SK-N-SH (cell line): ENCODE measurements around the gene ACTR1A. TPM values are rescaled to one million over a fixed set of nuclear protein-coding genes. Genes with fewer than 3 reads are reported as not detected.

ENCODE experiments used
- CTCF ChIA-PET: fragments of 300-600, 350-600 bp; formaldehyde crosslinking; extraction: SDS; loops from one replicate; lab custom pipeline; 2021; lab: Yijun Ruan, JAX
- POLR2A ChIA-PET: fragments of 350-600 bp; sonication (Branson Sonifier 250); formaldehyde crosslinking; extraction: SDS; loops from one replicate; lab custom pipeline; 2020; ENCODE audit warnings: antibody characterized with exemption, inconsistent platforms; lab: Yijun Ruan, JAX
- DNase-seq: peaks from one replicate; pipeline ENCODE4 v3.0.0; 2012
- H2AFZ ChIP-seq: fragments of 200-600 bp; sonication (generic); 2 replicates; pipeline ENCODE4 v1.8.1; 2016; ENCODE audit warnings: antibody characterized with exemption, mild to moderate bottlenecking, low read depth
- H3F3A ChIP-seq: fragments of 200-600 bp; sonication (generic); replicated peaks from 2 replicates; pipeline ENCODE3; 2016; ENCODE audit warnings: antibody characterized with exemption, mild to moderate bottlenecking; ENCODE audit not compliant: insufficient read depth
- H3K27ac ChIP-seq, 2 experiments: fragments of 200-500 bp in 1 of 2; fragments of 200-600 bp in 1 of 2; sonication (Bioruptor generic) in 1 of 2; sonication (generic), shearing (Covaris generic) in 1 of 2; 2 replicates each; pipeline versions ENCODE4 v1.5.1 to v1.6.1; 2014 to 2016; ENCODE audit warnings: low read depth in 2 of 2, inconsistent platforms in 1 of 2, low read length in 1 of 2, mild to moderate bottlenecking in 1 of 2, mixed read lengths in 1 of 2
- H3K27me3 ChIP-seq: fragments of 200-600 bp; sonication (generic), shearing (Covaris generic); 2 replicates; pipeline ENCODE4 v1.6.1; 2016; ENCODE audit warnings: mixed run types; ENCODE audit not compliant: insufficient read depth
- H3K36me3 ChIP-seq, 2 experiments: fragments of 200-500 bp in 1 of 2; fragments of 200-600 bp in 1 of 2; sonication (Bioruptor generic) in 1 of 2; sonication (generic) in 1 of 2; replicated peaks in 1 of 2; 2 replicates each; pipeline versions ENCODE3 to v1.5.1; 2014 to 2016; ENCODE audit warnings: low read length in 1 of 2, mild to moderate bottlenecking in 1 of 2; ENCODE audit not compliant: insufficient read depth in 2 of 2, control insufficient read depth in 1 of 2
- H3K4me1 ChIP-seq, 2 experiments: fragments of 200-500 bp in 1 of 2; fragments of 200-600 bp in 1 of 2; sonication (Bioruptor generic) in 1 of 2; sonication (generic), shearing (Covaris generic) in 1 of 2; 2 replicates each; pipeline versions ENCODE4 v1.5.1 to v1.6.1; 2014 to 2016; ENCODE audit warnings: low read depth in 1 of 2, low read length in 1 of 2, mixed run types in 1 of 2; ENCODE audit not compliant: insufficient read depth in 2 of 2, control insufficient read depth in 1 of 2
- H3K4me2 ChIP-seq: fragments of 200-600 bp; sonication (generic), shearing (Covaris generic); 2 replicates; pipeline ENCODE4 v1.6.1; 2017; ENCODE audit warnings: mixed run types
- H3K4me3 ChIP-seq, 2 experiments: fragments of 200-500 bp in 1 of 2; fragments of 200-600 bp in 1 of 2; sonication (Bioruptor generic) in 1 of 2; sonication (generic), shearing (Covaris generic) in 1 of 2; 2 replicates each; pipeline versions ENCODE4 v1.5.1 to v1.8.1; 2014 to 2016; ENCODE audit warnings: low read depth in 2 of 2, inconsistent platforms in 1 of 2, low read length in 1 of 2, mild to moderate bottlenecking in 1 of 2, mixed read lengths in 1 of 2, moderate library complexity in 1 of 2
- H3K79me2 ChIP-seq: fragments of 200-600 bp; sonication (generic); 2 replicates; pipeline ENCODE4 v1.8.1; 2017; ENCODE audit warnings: mild to moderate bottlenecking; ENCODE audit not compliant: insufficient read depth
- H3K9ac ChIP-seq: fragments of 200-600 bp; sonication (generic); 2 replicates; pipeline ENCODE4 v1.6.1; 2017; ENCODE audit warnings: mixed run types
- H3K9me2 ChIP-seq: fragments of 200-600 bp; sonication (generic); 2 replicates; pipeline ENCODE4 v1.6.1; 2017; ENCODE audit warnings: mixed run types
- H3K9me3 ChIP-seq: fragments of 200-600 bp; sonication (generic); 2 replicates; pipeline ENCODE4 v1.6.1; 2017; ENCODE audit warnings: mixed run types, mild to moderate bottlenecking, moderate library complexity
- H4K20me1 ChIP-seq: fragments of 200-600 bp; sonication (generic); 2 replicates; pipeline ENCODE4 v1.6.1; 2017; ENCODE audit warnings: mild to moderate bottlenecking, mixed run types; ENCODE audit not compliant: insufficient read depth
- ELF1 ChIP-seq: IDR thresholded peaks from 2 replicates; pipeline ENCODE4 v1.4.0; 2012
- EP300 ChIP-seq, 2 experiments: IDR thresholded peaks; 2 replicates each; pipeline versions ENCODE4 v1.4.0 to v1.6.1; 2012; ENCODE audit warnings: borderline replicate concordance in 1 of 2, low read depth in 1 of 2, low read length in 1 of 2
- GATA2 ChIP-seq: sonication (generic); formaldehyde crosslinking; IDR thresholded peaks from 2 replicates; pipeline ENCODE4 v1.5.0; 2020; ENCODE audit warnings: mild to moderate bottlenecking, missing genetic modification reagents
- IRF3 ChIP-seq: fragments of 150-350 bp; IDR thresholded peaks from 2 replicates; pipeline ENCODE4 v1.6.1; 2016; ENCODE audit warnings: mild to moderate bottlenecking, low read depth, low read length
- MAX ChIP-seq: IDR thresholded peaks from 2 replicates; pipeline ENCODE4 v1.4.0; 2012; ENCODE audit warnings: low read depth
- NRF1 ChIP-seq: IDR thresholded peaks from 2 replicates; pipeline ENCODE4 v1.6.1; 2012; ENCODE audit warnings: low read depth, mild to moderate bottlenecking, low read length
- PBX3 ChIP-seq: IDR thresholded peaks from 2 replicates; pipeline ENCODE4; 2012
- RCOR1 ChIP-seq: fragments of 150-350 bp; IDR thresholded peaks from 2 replicates; pipeline ENCODE4 v1.6.1; 2017; ENCODE audit warnings: antibody characterized with exemption, low read length
- RFX5 ChIP-seq: IDR thresholded peaks from 2 replicates; pipeline ENCODE4 v1.6.1; 2012; ENCODE audit warnings: mild to moderate bottlenecking, improper control_type of control experiment, low read length
- RXRA ChIP-seq: IDR thresholded peaks from 2 replicates; pipeline ENCODE4 v1.4.0; 2012; ENCODE audit warnings: low read depth, mild to moderate bottlenecking, borderline replicate concordance
- SIN3A ChIP-seq: IDR thresholded peaks from 2 replicates; pipeline ENCODE4 v1.6.1; 2012; ENCODE audit warnings: low read depth, mild to moderate bottlenecking, low read length, moderate library complexity, borderline replicate concordance
- SMC3 ChIP-seq: IDR thresholded peaks from 2 replicates; pipeline ENCODE4 v1.6.1; 2012; ENCODE audit warnings: low read depth, low read length, improper control_type of control experiment
- USF1 ChIP-seq: IDR thresholded peaks from 2 replicates; pipeline ENCODE4 v1.4.0; 2012; ENCODE audit warnings: low read depth, borderline replicate concordance
- USF2 ChIP-seq: fragments of 150-350 bp; IDR thresholded peaks from 2 replicates; pipeline ENCODE4 v1.6.1; 2017; ENCODE audit warnings: antibody characterized with exemption, low read length, low read depth, borderline replicate concordance
- YY1 ChIP-seq: IDR thresholded peaks from 2 replicates; pipeline ENCODE4 v1.4.0; 2012; ENCODE audit warnings: low read depth, mild to moderate bottlenecking
- ZBTB33 ChIP-seq: IDR thresholded peaks from 2 replicates; pipeline ENCODE4 v1.4.0; 2012; ENCODE audit warnings: low read depth, borderline replicate concordance
- WGBS: methylation state at CpG from one replicate; pipeline ENCODE4 v1.1.6; 2017; ENCODE audit warnings: low lambda C conversion rate; 5-methylcytosine and 5-hydroxymethylcytosine counted together
- polyA plus RNA-seq, 3 experiments: library from polyadenylated mRNA; depleted of rRNA; stranded (reverse); fragments of >200 nt; gene quantifications; 2 replicates each; pipeline ENCODE4 v1.2.3, GENCODE V29; 2012

The ACTR1A gene
- polyA plus RNA-seq, 1 of the 3 experiments (the other 2 are of a cell fraction) = 106 TPM

- H3K9me3 ChIP-seq = no peaks in the 10 kb centered on the region
- no peak overlapping the region for H3K27ac ChIP-seq
- no peak for DNase-seq
- ChIA-PET POLR2A (no interaction called here), CTCF (no interaction called here)
- TF ChIP-seq RFX5 (no peak), USF2 (no peak), ZBTB33 (no peak), SIN3A (no peak), GATA2 (CRISPR knock-in tag) (no peak), YY1 (no peak)
- H3K27me3 ChIP-seq = no peaks in the 10 kb centered on the region
- H3K4me3 ChIP-seq = no peak overlapping the region
- H3K9ac ChIP-seq = no peak overlapping the region
- H3K79me2 ChIP-seq = peaks cover 5% of the 10 kb centered on the region; the same call in 1 of the 2 replicates
- H3K4me1 ChIP-seq = peaks cover 0 to 12% of the 10 kb centered on the region in 2 experiments; a peak in 1 of 4 replicates
- H3K9me2 ChIP-seq = no peaks in the 10 kb centered on the region
- peaks cover 10 to 20% of the 10 kb centered on the region in 2 experiments for H3K36me3 ChIP-seq
- H3F3A ChIP-seq = peaks cover 7% of the 10 kb centered on the region
- no peak overlapping the region for H3K4me2 ChIP-seq
- 91% methylated on average over 5 of the region's 12 CpGs for WGBS
- H4K20me1 ChIP-seq = no peaks in the 10 kb centered on the region
- no peak overlapping the region for H2AFZ ChIP-seq
These were observed 12.2 kb upstream of the ACTR1A start for GRCh38 chr10:102514487-102515311.

GRCh38 chr10:102511583-102512274 lies 9.2 kb upstream of the ACTR1A start:
- 95% methylated on average over 6 of the region's 6 CpGs for WGBS
- TF ChIP-seq USF1 = no peak
- no peak for TF ChIP-seq ELF1
- no peak for TF ChIP-seq GATA2 (CRISPR knock-in tag)
- no peak for TF ChIP-seq NRF1
- no peak for TF ChIP-seq MAX
- no peak for TF ChIP-seq RXRA
- TF ChIP-seq PBX3 = no peak
- TF ChIP-seq EP300 (IDR thresholded peaks at IDR 0.05; ENCODE audit: borderline replicate concordance in 1 of 2, low read depth in 1 of 2, low read length in 1 of 2) = no peak
- no peak for TF ChIP-seq RCOR1
- TF ChIP-seq ZBTB33 = no peak
- no peak for TF ChIP-seq SMC3
- TF ChIP-seq IRF3 = no peak
- TF ChIP-seq RFX5 = no peak

More at GRCh38 chr10:102511583-102512274, 9.2 kb upstream of the ACTR1A start:
- no peaks in the 10 kb centered on the region for H3K27me3 ChIP-seq
- no peaks in the 10 kb centered on the region for H4K20me1 ChIP-seq
- POLR2A ChIA-PET = no interaction called here
- DNase-seq = no peak
- H3F3A ChIP-seq = peaks cover 8% of the 10 kb centered on the region
- peaks cover 20% of the 10 kb centered on the region; the same call in 1 of the 2 replicates for H3K79me2 ChIP-seq
- no peak overlapping the region for H3K27ac ChIP-seq
- no peak overlapping the region for H3K4me3 ChIP-seq
- no peaks in the 10 kb centered on the region for H3K9me2 ChIP-seq
- no peaks in the 10 kb centered on the region for H3K9me3 ChIP-seq
- H3K4me2 ChIP-seq = no peak overlapping the region
- H3K4me1 ChIP-seq = peaks cover 0 to 4% of the 10 kb centered on the region in 2 experiments; a peak in 1 of 4 replicates
- no peak overlapping the region for H2AFZ ChIP-seq
- CTCF ChIA-PET = interaction anchor here (0.6 to 4.8 kb wide), 4 partner anchors 8 to 282 kb away, joined by 3 to 21 read pairs (median 4); partner anchors contain the start of gene SUFU
- H3K9ac ChIP-seq = no peak overlapping the region
- H3K36me3 ChIP-seq = peaks cover 18 to 26% of the 10 kb centered on the region in 2 experiments
